HG03280 (cell line): ENCODE results near the gene KCNQ1OT1.

Source experiments
- ATAC-seq: cut with Tn5 transposase; IDR thresholded peaks from one replicate; pipeline ENCODE4 v1.9.1; 2021; ENCODE audit warnings: mild to moderate bottlenecking, moderate library complexity; ENCODE audit not compliant: unreplicated experiment

KCNQ1OT1 gene

GRCh38 chr11:2584812-2585565 is 114.8 kb downstream of the KCNQ1OT1 start:
- ATAC-seq: no peak

- no peak for ATAC-seq
These were observed 115.4 kb downstream of the KCNQ1OT1 start for GRCh38 chr11:2584434-2584811.

- ATAC-seq: no peak
These were observed 116.2 kb downstream of the KCNQ1OT1 start for GRCh38 chr11:2583605-2583958.

DNA sequence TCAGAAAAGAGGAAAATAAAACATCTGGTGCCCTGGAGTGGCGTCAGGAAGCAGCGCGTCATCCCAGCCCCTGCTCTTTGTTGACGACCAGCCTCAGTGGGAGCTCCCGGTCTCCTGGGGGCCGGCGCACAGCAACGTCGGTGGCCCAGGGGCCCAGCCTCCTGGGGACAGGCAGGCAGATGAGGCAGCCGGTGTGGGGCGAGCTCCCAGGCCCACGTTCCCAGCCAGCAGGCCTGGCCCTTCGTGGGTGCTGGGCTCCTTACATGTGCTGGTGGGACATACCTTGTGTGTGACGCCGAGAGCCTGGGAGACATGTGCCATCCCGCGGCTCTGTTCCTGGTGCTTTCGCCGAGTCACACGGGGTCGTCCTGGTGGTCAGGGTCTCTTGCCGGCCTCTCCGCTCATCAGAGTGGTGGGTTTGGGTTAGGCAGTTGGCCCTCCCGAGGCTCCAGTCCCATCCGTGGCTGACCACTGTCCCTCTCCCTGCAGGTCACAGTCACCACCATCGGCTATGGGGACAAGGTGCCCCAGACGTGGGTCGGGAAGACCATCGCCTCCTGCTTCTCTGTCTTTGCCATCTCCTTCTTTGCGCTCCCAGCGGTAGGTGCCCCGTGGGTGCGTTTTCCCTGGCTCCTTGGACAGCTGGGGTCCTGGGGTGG is 116.7 kb downstream of the KCNQ1OT1 start:
- no peak for ATAC-seq

DNA sequence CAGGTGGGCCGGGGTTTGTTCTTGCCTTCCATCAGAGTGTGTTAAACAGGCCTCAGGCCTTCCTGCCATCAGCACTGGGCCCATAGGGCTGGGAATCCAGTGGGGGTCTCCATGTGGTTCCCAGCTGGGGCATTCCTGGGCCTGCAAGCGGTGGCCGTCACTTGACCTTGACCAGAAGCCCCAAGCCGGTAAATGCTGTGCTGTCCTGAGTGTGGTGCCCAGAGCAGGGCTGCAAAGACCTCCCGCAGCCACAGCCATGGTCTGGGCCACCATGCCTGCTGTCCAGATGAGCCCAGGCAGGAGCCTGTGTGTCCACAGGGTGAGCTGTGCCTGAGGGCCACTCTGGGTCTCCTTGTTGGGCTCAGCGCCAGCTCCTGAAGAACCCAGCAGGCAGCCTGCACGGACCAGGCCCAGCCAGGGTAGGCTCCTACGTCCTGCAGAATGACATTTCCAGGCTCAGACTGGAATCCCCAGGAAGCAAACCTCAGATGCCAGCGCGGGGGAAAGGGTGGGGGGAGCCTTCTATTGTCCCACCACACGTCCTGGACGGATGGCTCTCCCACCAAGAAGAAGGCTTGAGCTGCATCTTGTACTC is 117.3 kb downstream of the KCNQ1OT1 start:
- no peak for ATAC-seq

DNA sequence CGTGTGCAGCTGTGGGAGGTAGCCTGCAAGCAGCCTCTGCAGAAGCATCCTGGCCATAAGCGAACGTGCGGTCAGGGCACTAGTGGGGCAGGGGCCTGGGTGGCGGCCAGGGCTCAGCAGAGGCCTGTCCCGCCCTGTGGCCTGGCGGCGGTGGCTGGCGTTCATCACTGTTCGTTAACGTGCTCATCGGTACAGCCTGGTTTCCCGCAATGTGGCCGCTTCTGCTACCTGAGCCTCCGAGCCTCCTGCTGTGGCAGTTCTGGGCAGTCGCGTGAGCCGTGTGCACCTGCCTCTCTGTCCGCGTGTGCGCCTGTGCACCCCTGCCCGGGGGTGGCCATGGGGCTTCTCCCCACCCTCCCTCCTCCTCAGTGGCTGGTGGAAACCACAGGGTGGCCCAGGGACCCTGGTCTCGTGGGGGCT is 117.9 kb downstream of the KCNQ1OT1 start:
- ATAC-seq: no peak

DNA sequence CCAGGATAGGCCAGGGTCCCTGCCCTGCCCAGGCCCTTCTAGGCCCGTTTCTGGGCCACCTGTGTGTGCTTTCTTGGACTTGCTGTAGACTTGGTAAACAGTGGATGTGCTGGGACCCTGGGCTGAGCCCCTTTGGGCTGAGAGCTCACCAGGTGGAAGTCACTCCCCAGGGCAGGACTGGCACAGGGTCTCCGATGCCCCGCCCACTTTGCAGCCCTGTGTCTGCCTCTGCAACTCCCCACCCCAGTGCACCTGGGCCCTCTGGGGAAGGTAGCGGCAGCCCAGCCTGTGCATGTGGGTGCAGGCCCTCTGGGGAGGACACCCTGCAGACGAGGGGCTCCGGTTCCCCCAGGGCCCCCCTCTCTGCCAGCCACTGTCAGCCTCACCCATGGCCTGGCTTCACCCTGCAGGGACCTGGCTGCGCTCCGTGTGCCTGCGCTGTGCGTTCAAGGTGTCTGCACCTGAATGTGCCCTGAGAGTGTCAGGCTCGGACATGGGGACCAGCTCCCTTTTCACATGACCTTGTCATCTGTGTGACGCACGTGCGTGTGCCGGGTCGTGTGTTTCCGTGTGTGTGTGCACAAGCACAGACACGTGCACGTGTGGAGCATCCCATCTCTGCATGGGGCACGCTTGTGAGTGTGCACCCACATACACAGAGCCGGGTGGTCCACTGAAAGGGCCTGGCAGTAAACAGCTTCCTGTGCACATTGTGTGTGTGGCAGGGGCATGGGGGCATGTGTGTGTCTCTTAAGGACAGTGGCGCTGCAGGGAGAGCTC is 118.5 kb downstream of the KCNQ1OT1 start:
- ATAC-seq: no peak

GRCh38 chr11:2580571-2581001 is 119.2 kb downstream of the KCNQ1OT1 start:
- ATAC-seq: no peak

DNA sequence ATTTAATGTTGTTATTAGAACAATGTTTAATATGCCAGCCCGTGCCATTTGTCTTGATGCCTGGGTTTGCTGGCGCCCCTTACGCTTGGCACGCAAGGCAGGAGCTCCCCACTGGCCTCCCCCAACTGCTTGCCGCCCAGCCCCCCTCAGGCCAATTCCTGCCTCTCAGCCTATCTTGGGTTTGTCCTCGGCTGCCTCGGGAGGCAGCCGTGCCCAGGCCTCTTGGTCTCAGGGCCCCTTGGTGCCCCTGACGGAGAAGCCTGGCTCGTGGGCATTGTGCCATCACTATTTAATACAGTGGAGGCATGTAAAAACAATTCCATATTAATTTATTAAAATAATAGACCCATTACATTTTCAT is 119.8 kb downstream of the KCNQ1OT1 start:
- ATAC-seq: no peak

- no peak for ATAC-seq
These were observed 120.3 kb downstream of the KCNQ1OT1 start for GRCh38 chr11:2579315-2580060.

DNA sequence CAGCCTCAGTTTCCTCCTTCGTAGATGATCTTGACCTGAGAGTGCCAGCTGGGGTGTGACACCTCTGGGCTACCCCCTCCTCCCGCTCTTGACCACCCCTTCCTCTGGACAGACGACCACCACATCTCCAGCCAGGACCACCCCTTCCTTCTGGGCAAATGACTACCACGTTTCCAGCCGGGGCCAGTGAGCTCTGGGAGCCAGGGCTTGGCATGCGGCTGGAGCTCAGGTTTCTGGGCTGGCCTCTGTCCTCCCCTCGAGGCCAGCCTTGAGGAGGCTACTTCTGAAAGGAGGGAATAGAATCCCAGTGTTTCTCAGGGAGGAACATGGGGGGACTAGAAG is 120.9 kb downstream of the KCNQ1OT1 start:
- no peak for ATAC-seq

DNA sequence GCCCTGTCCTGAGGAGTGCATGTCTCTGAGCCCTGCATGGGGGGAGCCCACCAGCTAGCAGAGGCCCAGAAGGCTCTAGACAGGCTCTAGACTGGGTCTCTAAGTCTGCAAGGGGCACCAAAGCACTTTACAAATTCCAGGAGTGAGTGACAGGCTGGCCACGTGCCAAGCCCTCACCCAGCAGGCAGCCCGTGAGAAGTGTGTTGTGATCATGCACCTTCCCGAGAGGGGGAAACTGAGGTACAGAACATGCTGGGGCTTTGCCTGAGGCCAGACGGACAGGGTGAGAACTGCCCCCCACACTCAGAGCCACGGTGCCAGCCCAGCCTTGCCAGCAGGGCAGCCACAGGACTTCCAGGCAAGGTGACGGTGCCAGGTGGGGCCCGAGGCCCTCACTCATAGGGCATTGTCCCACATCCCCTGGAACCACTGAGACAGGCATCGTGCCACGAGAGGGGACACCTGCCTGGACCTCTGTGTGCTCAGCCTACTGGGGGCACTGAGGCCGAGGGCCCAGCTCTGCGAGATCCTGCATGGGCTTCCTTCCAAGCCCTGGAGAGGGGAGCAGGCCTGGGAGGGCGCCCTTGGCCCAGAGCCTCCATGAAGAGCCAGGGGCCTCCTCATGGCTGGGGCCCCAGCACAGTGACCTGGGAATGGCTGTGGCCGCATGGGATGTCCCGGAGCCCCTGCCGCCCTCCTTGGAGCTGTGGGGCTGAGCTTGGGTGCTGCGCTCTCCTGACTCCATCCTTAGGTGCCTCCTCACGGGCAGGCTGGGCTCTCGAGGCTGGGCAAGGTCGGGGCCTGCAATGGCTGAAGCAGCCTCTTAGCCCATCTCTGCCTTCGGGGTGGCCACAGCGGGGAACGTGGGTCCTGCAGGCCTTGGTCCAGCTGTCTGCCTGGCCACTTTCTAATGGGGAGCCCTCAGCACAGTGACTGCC is 121.5 kb downstream of the KCNQ1OT1 start:
- no peak for ATAC-seq

- no peak for ATAC-seq
These were observed 122.5 kb downstream of the KCNQ1OT1 start for GRCh38 chr11:2577031-2577990.

DNA sequence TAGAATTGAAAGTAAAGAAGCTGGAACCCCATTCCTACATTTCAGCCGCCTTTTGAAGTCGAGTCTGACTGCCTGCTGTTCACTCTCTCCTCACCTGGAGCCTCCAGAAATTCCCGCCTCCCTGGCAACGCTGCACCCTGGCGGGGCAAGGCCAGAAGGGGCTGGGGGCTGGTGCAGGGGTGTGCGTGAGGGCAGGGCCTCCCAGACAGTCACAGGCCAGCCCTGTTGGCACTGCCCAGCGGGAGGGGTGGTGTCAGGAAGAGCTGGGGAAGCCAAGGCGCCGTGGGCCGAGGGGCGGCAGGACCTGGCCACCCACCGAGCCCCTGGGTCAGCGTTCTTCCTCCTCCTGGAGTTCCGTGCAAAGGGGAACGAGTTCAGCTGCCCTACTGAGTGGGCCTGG is 123.2 kb downstream of the KCNQ1OT1 start:
- no peak for ATAC-seq

GRCh38 chr11:2576111-2576510 is 123.7 kb downstream of the KCNQ1OT1 start:
- ATAC-seq: no peak

DNA sequence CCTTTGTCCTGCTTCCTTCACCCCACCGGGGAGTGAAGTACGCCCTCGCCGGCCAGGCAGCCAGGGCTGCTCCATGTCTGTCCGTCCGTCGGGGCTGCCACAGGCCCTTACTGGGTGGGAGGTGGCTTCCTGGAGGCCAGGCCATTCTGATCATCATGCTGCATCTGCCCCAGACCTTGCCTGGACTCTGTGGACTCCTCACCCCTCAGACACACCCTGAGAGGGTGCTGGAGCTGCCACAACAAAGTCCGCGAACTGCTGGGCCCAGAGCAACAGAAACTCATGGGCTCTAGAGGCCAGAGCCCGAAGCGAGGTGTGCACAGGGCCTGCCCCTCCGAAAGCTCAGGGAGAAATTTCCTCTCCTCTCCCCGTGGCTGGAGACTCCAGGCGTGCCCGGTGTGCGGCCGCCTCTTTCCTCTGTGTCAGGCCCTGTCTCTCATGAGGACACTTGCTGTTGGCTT is 124.2 kb downstream of the KCNQ1OT1 start:
- ATAC-seq: no peak

DNA sequence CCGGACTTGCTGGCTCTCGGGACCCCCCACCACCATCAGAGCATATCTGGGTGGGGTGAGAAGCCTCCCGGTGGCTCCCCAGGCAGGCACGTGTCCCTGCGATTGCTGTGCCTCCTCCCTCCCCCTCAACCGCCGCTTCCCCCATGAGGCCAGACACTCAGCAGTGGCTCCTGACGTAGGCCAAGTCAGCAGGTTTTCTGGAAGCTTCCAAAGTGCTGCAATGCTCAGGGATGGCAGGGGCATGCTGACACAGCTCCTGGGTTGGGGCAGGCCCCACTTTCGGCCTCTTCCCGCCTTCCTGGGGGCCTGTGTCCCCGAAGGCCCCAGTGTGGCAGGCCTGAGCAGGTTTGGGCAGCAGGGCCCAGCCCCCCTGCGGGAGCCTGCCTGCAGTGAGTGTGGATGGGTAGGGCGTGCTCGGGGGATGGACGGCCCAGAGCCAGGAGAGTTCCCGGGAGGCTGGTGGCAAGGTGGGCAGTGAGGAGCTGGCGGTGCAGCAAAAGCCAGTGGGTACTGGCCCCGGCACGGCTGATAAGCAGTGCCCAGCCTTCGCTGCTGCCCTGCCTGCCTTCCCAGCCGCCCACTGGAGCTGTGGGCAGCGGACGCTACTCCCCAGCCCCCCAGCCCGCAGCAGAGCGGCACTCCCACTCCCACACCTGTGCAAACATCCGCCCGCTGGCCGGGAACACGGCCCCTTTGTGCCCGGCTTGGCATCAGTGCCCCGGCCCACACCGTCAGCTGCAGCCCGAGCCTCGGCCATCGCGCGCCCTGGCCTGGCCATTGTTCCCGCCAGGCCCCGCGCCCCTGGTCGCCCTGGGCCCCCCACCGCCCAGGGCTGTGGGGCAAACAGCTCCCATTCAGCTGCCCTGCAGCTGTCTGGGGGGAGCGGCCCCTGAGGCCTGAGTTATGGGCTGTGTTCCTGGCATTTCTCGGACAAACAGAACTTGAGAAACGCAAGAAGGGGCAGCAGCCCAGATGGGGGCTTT is 125.0 kb downstream of the KCNQ1OT1 start:
- ATAC-seq: no peak
